Measurements from ENCODE around the gene B4GALT5.
"Not testable (repeated sequence)": the region's sequence is repeated elsewhere in the genome, so short reads cannot be mapped to it uniquely, and the experiment has no call there.

B4GALT5 gene

GRCh38 chr20:49677777-49678758 is 35.6 kb downstream of the B4GALT5 start:
- DNase-seq: no peak

- DNase-seq: no peak
Measured at GRCh38 chr20:49676581-49677291, 36.9 kb downstream of the B4GALT5 start.

- DNase-seq: no peak
Measured at GRCh38 chr20:49675368-49676151, 38.1 kb downstream of the B4GALT5 start.

- no peak for DNase-seq
Measured at GRCh38 chr20:49674383-49675352, 39.0 kb downstream of the B4GALT5 start.

GRCh38 chr20:49672096-49672664 is 41.5 kb downstream of the B4GALT5 start:
- no peak for DNase-seq

- no peak for DNase-seq
Measured at GRCh38 chr20:49671433-49671832, 42.2 kb downstream of the B4GALT5 start.

GRCh38 chr20:49669601-49670189 is 44.0 kb downstream of the B4GALT5 start:
- DNase-seq: no peak

GRCh38 chr20:49668878-49669195 is 44.8 kb downstream of the B4GALT5 start:
- not testable (repeated sequence) for DNase-seq

- DNase-seq: no peak
Measured at GRCh38 chr20:49668181-49668877, 45.3 kb downstream of the B4GALT5 start.

- DNase-seq: no peak
Measured at GRCh38 chr20:49666911-49667310, 46.8 kb downstream of the B4GALT5 start.

- no peak for DNase-seq
Measured at GRCh38 chr20:49665796-49666195, 47.9 kb downstream of the B4GALT5 start.

- DNase-seq: no peak
Measured at GRCh38 chr20:49664612-49665313, 48.9 kb downstream of the B4GALT5 start.

- no peak for DNase-seq
Measured at GRCh38 chr20:49663112-49663511, 50.6 kb downstream of the B4GALT5 start.

- no peak for DNase-seq
Measured at GRCh38 chr20:49661560-49662329, 51.9 kb downstream of the B4GALT5 start.

GRCh38 chr20:49660912-49661311 is 52.8 kb downstream of the B4GALT5 start:
- no peak for DNase-seq

GRCh38 chr20:49659056-49659455 is 54.6 kb downstream of the B4GALT5 start:
- no peak for DNase-seq

- DNase-seq: no peak
Measured at GRCh38 chr20:49658508-49658907, 55.2 kb downstream of the B4GALT5 start.

GRCh38 chr20:49657118-49657901 is 56.4 kb downstream of the B4GALT5 start:
- no peak for DNase-seq
